GM12872 (cell line): ENCODE data around the gene RTN4RL1.

Experiments used
- TF ChIP-seq, protein P1 (sequence below): IDR thresholded peaks from 3 replicates; pipeline ENCODE4 v1.5.1; 2011; ENCODE audit warnings: low read depth, mild to moderate bottlenecking, low read length, moderate library complexity; ENCODE audit not compliant: insufficient read depth

RTN4RL1 gene

DNA sequence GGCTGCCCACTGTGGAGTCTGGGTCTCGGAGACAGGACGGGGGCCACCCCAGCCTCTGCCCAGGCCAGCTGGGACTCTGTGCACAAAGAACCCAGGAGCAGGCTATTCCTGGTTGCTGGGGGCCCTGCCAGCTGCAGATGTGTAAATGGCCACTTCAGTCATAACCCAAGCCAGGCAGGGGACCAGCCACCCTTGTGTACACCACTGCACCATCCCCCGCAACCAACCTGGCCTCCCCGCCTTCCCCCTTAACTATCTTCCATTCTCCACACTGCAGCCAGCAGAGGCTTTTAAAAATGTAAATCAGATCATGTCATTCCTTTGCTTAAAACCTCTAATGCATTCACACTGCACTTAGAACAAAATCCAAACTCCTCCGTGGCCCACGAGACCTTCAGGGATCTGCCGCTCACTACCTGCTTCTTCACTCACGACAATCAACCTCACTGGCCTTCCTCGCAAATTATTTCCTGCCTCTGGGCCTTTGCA lies 28.3 kb downstream of the RTN4RL1 start:
- TF ChIP-seq, protein P1, sequence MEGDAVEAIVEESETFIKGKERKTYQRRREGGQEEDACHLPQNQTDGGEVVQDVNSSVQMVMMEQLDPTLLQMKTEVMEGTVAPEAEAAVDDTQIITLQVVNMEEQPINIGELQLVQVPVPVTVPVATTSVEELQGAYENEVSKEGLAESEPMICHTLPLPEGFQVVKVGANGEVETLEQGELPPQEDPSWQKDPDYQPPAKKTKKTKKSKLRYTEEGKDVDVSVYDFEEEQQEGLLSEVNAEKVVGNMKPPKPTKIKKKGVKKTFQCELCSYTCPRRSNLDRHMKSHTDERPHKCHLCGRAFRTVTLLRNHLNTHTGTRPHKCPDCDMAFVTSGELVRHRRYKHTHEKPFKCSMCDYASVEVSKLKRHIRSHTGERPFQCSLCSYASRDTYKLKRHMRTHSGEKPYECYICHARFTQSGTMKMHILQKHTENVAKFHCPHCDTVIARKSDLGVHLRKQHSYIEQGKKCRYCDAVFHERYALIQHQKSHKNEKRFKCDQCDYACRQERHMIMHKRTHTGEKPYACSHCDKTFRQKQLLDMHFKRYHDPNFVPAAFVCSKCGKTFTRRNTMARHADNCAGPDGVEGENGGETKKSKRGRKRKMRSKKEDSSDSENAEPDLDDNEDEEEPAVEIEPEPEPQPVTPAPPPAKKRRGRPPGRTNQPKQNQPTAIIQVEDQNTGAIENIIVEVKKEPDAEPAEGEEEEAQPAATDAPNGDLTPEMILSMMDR: no peak

DNA sequence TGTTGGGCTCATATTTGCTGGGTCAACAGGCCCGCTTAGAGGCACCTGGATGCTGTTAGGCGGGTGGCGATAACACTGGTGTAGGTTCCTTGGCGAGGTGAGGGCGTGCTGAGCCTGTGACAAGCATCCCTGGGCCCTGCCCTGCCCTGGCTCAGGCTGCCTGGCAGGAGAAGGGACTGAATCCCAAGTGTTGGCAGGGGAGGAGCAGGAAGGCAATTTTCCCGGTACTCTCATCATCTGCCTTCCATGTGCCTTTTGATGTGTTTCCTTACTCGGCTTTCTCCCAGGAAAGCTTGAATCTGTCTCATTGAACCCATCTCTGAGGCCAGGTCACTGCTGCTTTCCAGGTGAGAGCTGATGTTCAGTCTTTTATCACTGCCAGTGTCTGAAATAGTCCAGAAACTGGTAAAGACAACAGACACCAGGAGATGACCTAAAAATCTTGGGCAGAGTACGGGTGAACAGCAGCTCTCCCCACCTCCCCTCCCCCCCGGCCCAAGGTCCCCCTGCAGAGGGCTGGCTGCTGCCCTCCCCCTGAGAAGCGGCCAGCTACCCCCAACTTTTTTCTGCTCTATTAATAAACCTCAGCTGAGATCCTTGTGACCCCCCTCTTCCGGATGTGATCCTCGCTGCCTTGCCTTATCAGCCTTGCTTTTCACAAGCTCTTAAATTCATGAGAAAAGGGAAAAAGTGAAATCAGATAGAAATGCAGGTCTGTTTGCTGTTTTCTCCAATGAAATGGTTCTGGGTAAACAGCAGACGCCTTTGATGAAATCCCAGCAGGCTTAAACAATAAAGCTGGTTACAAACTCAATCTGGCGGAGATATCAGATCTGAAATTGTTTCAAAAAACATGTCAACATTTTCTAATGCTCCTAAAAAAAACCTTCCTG lies 29.0 kb downstream of the RTN4RL1 start:
- TF ChIP-seq, protein P1: no peak

DNA sequence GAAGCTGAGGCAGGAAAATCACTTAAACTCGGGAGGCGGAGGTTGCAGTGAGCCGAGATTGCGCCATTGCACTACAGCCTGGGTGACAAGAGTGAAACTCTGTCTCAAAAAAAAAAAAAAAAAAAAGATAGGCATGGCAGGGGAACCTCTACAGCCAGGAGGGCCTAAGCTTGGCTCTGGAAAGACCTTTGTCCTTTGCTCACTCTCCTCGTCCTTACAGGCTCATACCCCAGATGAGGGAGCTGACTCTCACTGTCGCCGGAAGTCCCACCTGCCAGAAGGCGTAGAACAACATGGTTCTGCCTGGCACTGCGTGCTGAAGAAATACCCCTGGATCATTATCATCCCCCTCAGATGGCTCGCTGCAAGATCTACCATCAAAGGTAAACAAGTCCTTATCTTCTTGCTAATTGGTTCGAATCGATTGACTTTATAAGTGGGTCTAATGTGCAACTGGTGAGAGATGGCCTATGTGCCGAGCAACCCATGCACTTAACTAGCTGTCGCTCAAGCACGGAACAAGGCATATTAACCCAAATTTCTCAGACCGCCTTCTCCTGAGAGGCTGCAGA lies 29.7 kb downstream of the RTN4RL1 start:
- TF ChIP-seq, protein P1: no peak

DNA sequence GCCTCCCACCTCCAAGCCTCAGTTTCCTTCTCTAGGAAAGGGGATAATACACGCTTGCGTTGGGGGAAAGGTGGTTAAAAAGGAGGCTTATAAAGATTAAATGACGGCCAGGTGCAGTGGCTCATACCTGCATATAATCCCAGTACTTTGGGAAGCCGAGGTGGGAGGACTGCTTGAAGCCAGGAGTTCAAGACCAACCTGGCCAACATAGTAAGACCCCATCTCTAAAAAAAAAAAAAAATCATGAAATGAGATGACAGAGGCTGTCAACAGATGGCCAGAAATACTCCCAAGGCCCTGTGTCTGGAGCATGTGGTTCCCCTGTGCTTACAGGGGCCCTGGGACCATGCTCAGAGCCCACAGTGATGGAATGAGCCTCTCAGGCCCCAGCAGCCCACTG lies 30.4 kb downstream of the RTN4RL1 start:
- TF ChIP-seq, protein P1: no peak

DNA sequence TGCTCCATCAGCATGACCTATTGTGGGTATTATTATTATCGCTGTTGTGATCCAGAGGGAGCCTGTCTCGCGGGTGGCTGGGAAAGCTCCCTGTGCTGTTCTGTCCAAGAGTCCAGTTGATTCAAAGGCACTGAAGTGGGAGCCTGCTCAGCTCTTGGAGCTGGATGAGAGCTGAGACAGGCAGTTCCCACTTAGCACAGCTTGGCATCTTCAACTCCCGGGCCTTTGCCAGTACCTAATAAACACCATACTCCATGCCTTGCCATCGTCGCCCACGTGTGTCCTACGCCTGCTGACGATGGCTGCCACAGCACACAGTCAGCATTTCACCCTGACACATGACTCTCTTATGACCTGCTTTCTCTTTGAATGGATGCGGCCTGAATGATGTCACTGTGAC lies 32.6 kb downstream of the RTN4RL1 start:
- TF ChIP-seq, protein P1: no peak

DNA sequence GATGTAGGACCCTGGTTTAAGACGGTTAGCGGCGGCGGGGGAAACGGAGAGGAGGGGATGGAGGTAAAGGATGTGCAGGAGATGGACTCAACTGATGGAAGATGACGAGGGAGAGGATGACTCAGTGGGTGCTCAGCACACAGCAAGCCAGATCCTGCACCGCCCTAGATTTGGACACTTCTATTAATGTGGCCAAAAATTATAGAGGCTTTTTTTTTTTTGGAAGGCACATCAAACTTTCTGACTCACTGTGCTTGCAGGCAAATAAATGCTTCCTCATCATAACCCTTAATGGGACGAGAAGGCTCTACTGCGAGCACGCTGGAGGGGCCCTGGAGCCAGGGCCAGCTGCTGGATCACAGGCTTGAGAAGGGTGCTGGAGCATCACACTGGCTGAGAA lies 36.0 kb downstream of the RTN4RL1 start:
- TF ChIP-seq, protein P1: no peak

DNA sequence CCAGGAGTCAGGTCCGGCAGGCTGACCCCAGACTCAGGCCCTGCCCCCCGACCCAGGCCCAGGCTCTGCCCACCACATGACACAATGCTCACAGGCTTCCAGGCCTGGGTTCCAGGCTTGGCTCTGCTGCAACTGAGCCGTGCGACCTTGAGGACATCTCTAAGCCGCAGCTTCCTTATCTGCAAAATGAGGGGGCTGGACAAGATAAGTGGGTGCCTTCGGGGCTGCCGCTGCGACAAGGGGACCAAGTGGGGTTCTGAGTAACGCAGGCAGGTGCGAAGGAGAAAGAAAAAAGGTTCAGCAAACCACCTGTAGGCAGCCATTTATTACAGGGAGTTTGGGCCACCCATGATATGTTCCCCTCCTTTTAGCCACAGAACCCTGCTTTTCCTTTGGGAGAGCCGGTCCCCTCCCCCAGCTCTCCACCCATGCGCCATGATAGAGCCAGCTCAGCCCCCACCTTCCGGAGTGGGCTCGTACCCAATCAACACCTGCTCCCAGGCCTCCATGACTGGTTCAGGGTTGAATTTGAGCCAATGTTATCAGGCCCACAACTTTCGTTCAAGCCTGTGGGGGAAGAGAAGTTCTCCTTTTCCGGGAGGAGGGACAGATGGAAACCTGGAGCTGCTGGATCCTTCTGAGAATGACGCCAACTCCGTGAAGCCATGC lies 38.2 kb downstream of the RTN4RL1 start:
- TF ChIP-seq, protein P1: no peak
